HAP-1 (cell line): ENCODE measurements around the gene PPFIBP1.
"Not testable (repeated sequence)": the region's sequence is repeated elsewhere in the genome, so short reads cannot be mapped to it uniquely, and the experiment has no call there.

Experiments
- DNase-seq, 2 experiments: peaks; one replicate each; pipeline ENCODE4 v3.0.0-alpha.2; 2016 to 2020; ENCODE audit warnings: low spot score in 2 of 2
- H3K27me3 ChIP-seq: fragments of 250-450 bp; sonication (Bioruptor Pico); 2 replicates; pipeline ENCODE4 v1.5.1; 2020; ENCODE audit warnings: low read depth, mild to moderate bottlenecking, moderate library complexity
- H3K36me3 ChIP-seq: fragments of 250-450 bp; sonication (Bioruptor Pico); replicated peaks from 2 replicates; pipeline ENCODE4 v1.5.1; 2020; ENCODE audit warnings: mild to moderate bottlenecking
- H3K4me1 ChIP-seq: fragments of 250-450 bp; sonication (Bioruptor Pico); 2 replicates; pipeline ENCODE4 v1.5.1; 2020; ENCODE audit warnings: mild to moderate bottlenecking
- H3K4me3 ChIP-seq: fragments of 250-450 bp; sonication (Bioruptor Pico); 2 replicates; pipeline ENCODE4 v1.5.1; 2020; ENCODE audit warnings: mild to moderate bottlenecking, moderate library complexity
- H3K9me3 ChIP-seq: fragments of 250-450 bp; sonication (Bioruptor Pico); 2 replicates; pipeline ENCODE4 v1.5.1; 2020; ENCODE audit warnings: mild to moderate bottlenecking, moderate library complexity
- in situ Hi-C: fragments of 300-500 bp; cut with MboI; formaldehyde crosslinking; loops from 3 replicates; pipeline ENCODE4 v1.14.3; 2020; ENCODE audit warnings: low sequenced_read_pairs, inconsistent platforms, mixed read lengths

PPFIBP1 gene

GRCh38 chr12:27610374-27610773, 86.4 kb downstream of the PPFIBP1 start:
- Histone ChIP-seq H3K36me3 (no peaks in the 10 kb centered on the region), H3K27me3 (no peaks in the 10 kb centered on the region), H3K4me3 (no peak overlapping the region), H3K9me3 (no peaks in the 10 kb centered on the region), H3K4me1 (peaks cover 36% of the 10 kb centered on the region)
- no peak for DNase-seq
- in situ Hi-C loops: no loop called here

GRCh38 chr12:27614386-27614785, 90.4 kb downstream of the PPFIBP1 start:
- DNase-seq: no peak
- in situ Hi-C loops: no loop called here
- Histone ChIP-seq H3K27me3 (no peaks in the 10 kb centered on the region), H3K36me3 (no peaks in the 10 kb centered on the region), H3K4me1 (peaks cover 23% of the 10 kb centered on the region), H3K9me3 (no peaks in the 10 kb centered on the region), H3K4me3 (no peak overlapping the region)

- peaks cover 18% of the 10 kb centered on the region for H3K4me1 ChIP-seq
- no peaks in the 10 kb centered on the region for H3K9me3 ChIP-seq
- no peak overlapping the region for H3K4me3 ChIP-seq
- no peaks in the 10 kb centered on the region for H3K36me3 ChIP-seq
- DNase-seq: peak in 1 of 2 experiments; percentile 27
- in situ Hi-C loops: no loop called here
- no peaks in the 10 kb centered on the region for H3K27me3 ChIP-seq
Measured at GRCh38 chr12:27614866-27615265, 90.9 kb downstream of the PPFIBP1 start.

GRCh38 chr12:27615331-27615891, 91.4 kb downstream of the PPFIBP1 start:
- H3K4me1 ChIP-seq: peaks cover 15% of the 10 kb centered on the region
- no peaks in the 10 kb centered on the region for H3K9me3 ChIP-seq
- H3K36me3 ChIP-seq: no peaks in the 10 kb centered on the region
- in situ Hi-C loops: no loop called here
- H3K4me3 ChIP-seq: no peak overlapping the region
- peak; percentile 47 to 76 for DNase-seq
- H3K27me3 ChIP-seq: no peaks in the 10 kb centered on the region

- H3K9me3 ChIP-seq: no peaks in the 10 kb centered on the region
- in situ Hi-C loops: no loop called here
- no peaks in the 10 kb centered on the region for H3K27me3 ChIP-seq
- peaks cover 15% of the 10 kb centered on the region for H3K4me1 ChIP-seq
- H3K36me3 ChIP-seq: no peaks in the 10 kb centered on the region
- DNase-seq: no peak
- no peak overlapping the region for H3K4me3 ChIP-seq
Measured at GRCh38 chr12:27616356-27617142, 92.5 kb downstream of the PPFIBP1 start.

- no peaks in the 10 kb centered on the region for H3K36me3 ChIP-seq
- in situ Hi-C loops: no loop called here
- H3K27me3 ChIP-seq: no peaks in the 10 kb centered on the region
- H3K9me3 ChIP-seq: no peaks in the 10 kb centered on the region
- DNase-seq: no peak
- no peak overlapping the region for H3K4me3 ChIP-seq
- peaks cover 18% of the 10 kb centered on the region for H3K4me1 ChIP-seq
Measured at GRCh38 chr12:27618836-27619235, 94.8 kb downstream of the PPFIBP1 start.

GRCh38 chr12:27619308-27619707, 95.3 kb downstream of the PPFIBP1 start:
- in situ Hi-C loops: no loop called here
- H3K9me3 ChIP-seq: no peaks in the 10 kb centered on the region
- no peaks in the 10 kb centered on the region for H3K27me3 ChIP-seq
- peaks cover 20% of the 10 kb centered on the region for H3K4me1 ChIP-seq
- DNase-seq: no peak
- no peaks in the 10 kb centered on the region for H3K36me3 ChIP-seq
- H3K4me3 ChIP-seq: no peak overlapping the region

GRCh38 chr12:27620121-27620520, 96.1 kb downstream of the PPFIBP1 start:
- Histone ChIP-seq H3K27me3 (no peaks in the 10 kb centered on the region), H3K4me1 (peaks cover 13% of the 10 kb centered on the region)

GRCh38 chr12:27622436-27623195, 98.6 kb downstream of the PPFIBP1 start:
- Histone ChIP-seq H3K36me3 (no peaks in the 10 kb centered on the region), H3K27me3 (no peaks in the 10 kb centered on the region), H3K9me3 (no peaks in the 10 kb centered on the region), H3K4me1 (peaks cover 6% of the 10 kb centered on the region), H3K4me3 (no peak overlapping the region)
- in situ Hi-C loops: no loop called here
- DNase-seq: no peak

More at GRCh38 chr12:27620121-27620520, 96.1 kb downstream of the PPFIBP1 start:
- in situ Hi-C loops: no loop called here
- Histone ChIP-seq H3K9me3 (no peaks in the 10 kb centered on the region), H3K36me3 (no peaks in the 10 kb centered on the region), H3K4me3 (no peak overlapping the region)
- no peak for DNase-seq

GRCh38 chr12:27623645-27624044, 99.6 kb downstream of the PPFIBP1 start:
- peaks cover 6% of the 10 kb centered on the region for H3K4me1 ChIP-seq
- H3K36me3 ChIP-seq: no peaks in the 10 kb centered on the region
- H3K27me3 ChIP-seq: no peaks in the 10 kb centered on the region
- no peak overlapping the region for H3K4me3 ChIP-seq
- in situ Hi-C loops: no loop called here
- no peaks in the 10 kb centered on the region for H3K9me3 ChIP-seq
- DNase-seq: no peak

- no peaks in the 10 kb centered on the region for H3K27me3 ChIP-seq
- H3K4me1 ChIP-seq: peaks cover 6% of the 10 kb centered on the region
- DNase-seq: peak in 1 of 2 experiments; percentile 59
- H3K4me3 ChIP-seq: no peak overlapping the region
- H3K36me3 ChIP-seq: no peaks in the 10 kb centered on the region
- in situ Hi-C loops: no loop called here
- no peaks in the 10 kb centered on the region for H3K9me3 ChIP-seq
Measured at GRCh38 chr12:27624586-27624985, 100.6 kb downstream of the PPFIBP1 start.

GRCh38 chr12:27627123-27627852, 103.3 kb downstream of the PPFIBP1 start:
- no peak overlapping the region for H3K4me3 ChIP-seq
- H3K9me3 ChIP-seq: no peaks in the 10 kb centered on the region
- no peaks in the 10 kb centered on the region for H3K27me3 ChIP-seq
- peaks cover 6% of the 10 kb centered on the region for H3K4me1 ChIP-seq
- H3K36me3 ChIP-seq: no peaks in the 10 kb centered on the region
- DNase-seq: no peak
- in situ Hi-C loops: no loop called here

GRCh38 chr12:27627853-27628469, 104.0 kb downstream of the PPFIBP1 start:
- not testable (repeated sequence) for H3K4me1 ChIP-seq

More at GRCh38 chr12:27627853-27628469, 104.0 kb downstream of the PPFIBP1 start:
- in situ Hi-C loops, H3K4me3 ChIP-seq, H3K9me3 ChIP-seq, DNase-seq, H3K27me3 ChIP-seq, H3K36me3 ChIP-seq: not testable (repeated sequence)
